GM18858 (cell line): ENCODE results near the gene ZNF710.

Experiments
- ATAC-seq: cut with Tn5 transposase; IDR thresholded peaks from one replicate; pipeline ENCODE4 v1.9.1; 2021; ENCODE audit not compliant: unreplicated experiment

ZNF710 gene

GRCh38 chr15:90037961-90038631 lies 37.0 kb downstream of the ZNF710 start:
- ATAC-seq, result peak; percentile 71

- ATAC-seq, result no peak
These were observed 37.5 kb downstream of the ZNF710 start for GRCh38 chr15:90038632-90039095.

GRCh38 chr15:90039996-90040395 lies 38.9 kb downstream of the ZNF710 start:
- no peak for ATAC-seq

DNA sequence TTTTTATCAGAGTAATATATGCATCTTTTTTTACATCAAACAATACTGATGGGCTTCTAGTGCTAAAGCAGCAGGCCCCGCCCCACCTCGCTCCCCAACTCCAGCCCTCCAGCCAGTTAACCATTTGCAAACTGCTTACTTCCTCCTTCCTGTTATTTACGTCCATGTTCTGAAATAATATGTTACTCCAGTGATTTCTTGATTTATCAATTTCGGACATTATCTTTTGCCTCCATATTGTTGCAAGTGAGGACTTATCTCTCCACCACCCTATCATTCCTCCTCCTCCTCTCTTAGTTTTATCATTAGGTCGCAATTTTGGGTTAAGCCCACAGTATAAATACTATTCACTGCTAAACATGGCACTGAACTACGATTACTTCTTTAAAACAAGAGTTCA lies 39.5 kb downstream of the ZNF710 start:
- no peak for ATAC-seq

- ATAC-seq, result no peak
These were observed 41.2 kb downstream of the ZNF710 start for GRCh38 chr15:90042356-90042755.

GRCh38 chr15:90042766-90043529 lies 41.8 kb downstream of the ZNF710 start:
- ATAC-seq, result no peak

- no peak for ATAC-seq
These were observed 42.4 kb downstream of the ZNF710 start for GRCh38 chr15:90043530-90044010.

DNA sequence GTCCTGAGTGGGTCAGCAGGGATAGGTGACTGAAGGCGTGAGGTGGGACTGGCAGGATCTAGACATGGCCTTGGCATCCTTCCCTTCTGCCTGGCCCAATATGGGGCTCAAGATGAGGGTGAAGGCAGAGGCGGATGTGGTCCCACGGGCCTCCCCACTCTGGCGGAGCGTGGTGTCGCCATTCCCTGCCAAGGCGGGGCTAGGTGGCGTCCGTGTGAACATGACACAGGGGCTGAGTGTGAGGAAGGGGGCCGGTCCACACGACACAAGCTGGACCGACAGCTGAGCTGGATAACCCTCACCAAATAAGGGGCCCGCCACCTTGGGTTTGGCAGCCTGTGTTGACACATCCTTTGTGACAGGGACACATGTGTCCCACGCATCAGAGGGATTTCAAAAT lies 43.1 kb downstream of the ZNF710 start:
- ATAC-seq, result no peak

GRCh38 chr15:90044916-90045371 lies 43.8 kb downstream of the ZNF710 start:
- ATAC-seq, result no peak

- ATAC-seq, result no peak
These were observed 45.2 kb downstream of the ZNF710 start for GRCh38 chr15:90046289-90046688.

DNA sequence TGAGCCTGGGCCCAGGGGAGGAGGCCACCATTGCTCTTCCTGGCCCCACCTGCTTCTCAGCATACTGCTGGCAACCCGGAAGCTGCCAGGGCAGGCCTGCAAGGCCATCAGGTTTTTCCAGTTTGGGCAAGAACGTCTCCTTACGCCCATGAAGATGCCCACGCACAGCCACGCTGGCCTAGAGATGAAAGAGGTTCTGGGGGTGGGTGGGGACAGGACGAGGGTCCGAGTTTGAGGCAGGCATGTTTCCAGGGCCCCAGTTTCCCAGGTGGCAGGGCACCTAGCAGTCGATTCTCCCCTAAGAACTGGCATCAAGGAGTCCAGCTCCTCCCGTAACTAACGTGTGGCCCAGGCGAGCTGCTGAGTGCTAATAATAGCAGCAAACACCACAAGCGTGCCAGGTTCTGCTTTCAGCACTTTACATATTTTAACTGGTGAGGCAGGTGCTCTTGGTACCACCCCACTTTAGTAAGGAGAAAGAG lies 45.8 kb downstream of the ZNF710 start:
- no peak for ATAC-seq

DNA sequence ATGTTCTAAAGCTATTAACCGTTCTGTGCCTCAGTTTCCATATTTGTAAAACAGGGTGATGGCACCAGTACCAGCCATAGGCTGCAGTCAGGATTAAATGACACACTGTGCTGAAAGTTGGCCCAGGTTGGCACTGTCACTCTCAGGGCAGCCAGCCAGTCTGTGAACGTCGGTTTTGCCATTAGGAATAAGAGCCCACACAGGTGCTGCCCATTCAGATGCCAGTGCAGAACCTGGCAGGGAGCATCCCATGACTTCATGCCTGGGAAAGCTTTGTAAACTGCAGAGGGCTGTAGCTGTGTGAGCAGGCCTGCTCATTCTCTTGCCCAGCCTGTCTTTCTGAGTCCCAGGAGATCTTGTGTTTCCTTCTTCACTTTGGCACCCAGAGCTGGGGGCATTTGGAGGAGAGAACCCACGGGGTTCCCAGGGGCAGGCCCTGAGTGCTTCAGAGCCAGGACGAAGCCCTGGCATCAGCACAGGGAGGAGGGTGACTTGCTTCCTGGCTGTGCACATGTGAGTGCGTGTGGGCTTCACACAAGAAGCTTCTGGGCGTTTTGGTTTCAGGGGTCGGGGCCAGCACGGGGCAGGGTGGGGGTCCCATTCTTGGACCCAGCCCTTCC lies 46.9 kb downstream of the ZNF710 start:
- ATAC-seq, result no peak

DNA sequence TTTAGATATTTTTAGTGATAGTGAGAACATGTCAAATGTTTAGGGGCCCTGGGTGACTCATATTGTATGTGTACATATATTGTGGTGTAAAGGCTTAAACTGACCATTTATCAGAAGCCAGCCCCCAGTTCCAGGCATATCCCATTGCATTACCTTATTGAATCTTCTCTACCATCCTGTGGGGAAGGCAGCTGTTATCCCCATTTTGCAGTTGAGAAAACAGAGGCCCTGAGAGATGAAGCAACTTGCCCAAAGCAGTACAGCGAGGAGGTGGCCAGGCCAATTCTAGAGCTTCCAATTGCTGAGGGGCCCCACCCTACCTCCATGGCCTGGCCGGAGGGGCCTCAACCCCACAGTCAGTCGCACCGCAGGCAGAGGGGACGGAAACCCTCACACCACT lies 47.9 kb downstream of the ZNF710 start:
- no peak for ATAC-seq

GRCh38 chr15:90049666-90050604 lies 48.8 kb downstream of the ZNF710 start:
- ATAC-seq, result no peak

DNA sequence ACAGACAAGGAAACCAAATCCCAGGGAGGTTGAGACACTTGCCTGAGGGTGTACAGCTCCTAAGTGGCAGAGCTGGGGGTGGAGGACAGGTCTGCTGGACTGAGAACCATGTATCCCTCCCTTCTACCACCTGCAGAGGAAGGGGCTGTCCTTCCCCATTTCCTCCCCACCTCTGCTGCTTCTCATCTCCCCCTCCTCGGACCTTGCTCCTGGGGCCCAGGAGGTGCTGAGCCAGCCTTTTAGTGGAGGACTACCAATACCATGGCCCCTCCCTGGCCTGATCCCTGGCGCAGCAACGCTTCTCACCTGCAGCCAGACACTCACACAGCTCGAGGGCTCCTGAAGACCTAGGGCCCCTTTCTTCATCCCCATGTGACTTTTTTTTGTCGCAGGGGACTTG lies 50.8 kb downstream of the ZNF710 start:
- no peak for ATAC-seq

DNA sequence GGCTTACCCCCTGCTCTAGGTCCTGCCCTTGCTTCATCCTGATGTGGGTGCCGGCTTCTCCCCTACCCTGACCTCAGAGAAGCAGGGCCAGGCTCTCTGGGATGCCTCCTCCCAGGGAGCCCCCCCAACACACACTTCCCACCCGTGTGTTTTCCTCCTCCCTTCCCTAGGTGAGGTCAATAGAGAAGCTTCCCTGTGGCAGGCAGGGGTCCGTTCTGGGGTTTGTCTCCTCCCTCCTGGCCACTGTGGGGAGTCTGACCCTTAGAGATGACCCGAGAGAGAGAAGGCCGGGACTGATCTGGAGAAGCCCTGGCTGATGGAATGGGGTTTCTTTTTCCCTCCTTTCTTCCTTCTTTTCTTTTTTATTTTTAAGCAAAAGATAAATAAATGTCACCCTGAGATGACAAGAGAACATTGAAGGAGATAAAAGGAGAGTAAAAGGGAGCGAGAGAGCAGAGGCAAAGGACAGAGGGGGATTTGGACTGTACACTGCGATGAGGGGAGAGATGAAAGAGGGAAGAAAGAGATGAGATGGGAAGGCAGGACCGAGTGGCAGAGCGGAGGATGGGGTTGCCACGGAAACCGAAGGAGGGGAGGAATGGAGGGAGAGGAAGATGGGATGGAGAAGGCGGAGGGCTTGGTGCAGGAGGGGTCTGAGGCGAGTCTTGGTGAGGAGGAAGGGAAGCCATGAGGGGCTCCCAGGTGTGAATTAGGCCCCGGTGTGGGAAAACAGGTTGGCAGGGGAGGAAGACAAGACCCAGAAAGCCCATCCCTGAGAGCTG lies 52.8 kb downstream of the ZNF710 start:
- no peak for ATAC-seq

GRCh38 chr15:90054618-90055097 lies 53.5 kb downstream of the ZNF710 start:
- ATAC-seq, result no peak

DNA sequence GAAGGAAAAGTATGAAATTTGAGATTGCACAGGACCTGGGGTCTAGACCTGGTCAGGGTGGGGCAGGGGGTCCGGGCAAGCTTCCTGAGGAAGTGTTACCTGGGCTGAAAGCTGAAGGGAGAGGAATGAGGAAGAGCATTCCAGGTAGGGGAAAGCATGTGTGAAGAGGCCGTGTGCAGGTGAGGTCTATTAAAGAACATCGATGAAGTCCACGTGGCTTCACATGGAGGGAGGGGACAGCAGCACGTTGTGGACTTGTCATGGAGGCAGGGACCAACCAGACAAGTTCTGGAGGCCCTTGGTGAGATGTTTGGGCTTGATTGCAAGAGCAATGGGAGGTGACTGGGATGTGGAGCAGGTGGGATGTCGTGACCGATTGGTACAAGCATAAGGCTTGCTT lies 54.1 kb downstream of the ZNF710 start:
- ATAC-seq, result no peak

DNA sequence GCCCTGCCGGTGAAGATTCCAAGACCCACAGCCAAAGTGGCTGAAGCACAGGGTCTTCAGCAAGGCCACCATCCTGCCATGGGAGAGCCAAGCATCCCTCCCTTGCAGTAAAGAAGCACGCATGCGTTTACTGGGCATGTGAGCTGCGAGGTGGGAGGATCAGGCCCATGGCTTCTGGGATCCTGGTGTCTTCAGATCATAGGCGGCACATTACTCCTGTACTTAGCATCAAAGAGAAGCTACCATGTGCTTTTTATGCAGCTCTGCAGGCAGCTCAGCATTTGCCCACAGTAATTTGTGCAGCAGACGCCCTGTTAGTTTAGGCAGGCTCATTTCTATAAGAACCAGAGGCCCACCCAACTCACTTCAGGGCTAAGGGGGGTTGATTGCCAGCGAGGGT lies 55.4 kb downstream of the ZNF710 start:
- no peak for ATAC-seq

DNA sequence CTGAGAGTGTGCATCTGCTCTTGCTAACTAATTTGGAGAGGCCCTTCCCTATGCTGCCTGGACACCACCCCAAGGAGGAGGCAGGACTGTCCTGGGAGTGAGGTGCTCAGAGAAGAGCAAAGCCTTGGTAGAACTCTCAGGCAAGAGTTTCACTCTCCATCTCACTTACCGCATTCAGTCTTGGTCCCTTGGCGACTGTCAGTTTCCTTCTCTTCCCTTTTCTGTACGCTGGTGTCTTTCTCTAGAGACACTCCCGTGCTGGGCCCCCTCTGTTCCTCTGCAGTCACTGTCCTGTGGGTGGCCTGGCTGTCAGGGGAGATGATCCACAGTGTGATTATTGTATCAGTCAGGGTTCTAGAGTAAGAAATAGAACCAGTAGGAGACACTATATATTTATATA lies 57.2 kb downstream of the ZNF710 start:
- ATAC-seq, result no peak
